GM19395 (cell line): ENCODE measurements around the gene ARMC5.
"Not testable (repeated sequence)": the region's sequence is repeated elsewhere in the genome, so short reads cannot be mapped to it uniquely, and the experiment has no call there.

ENCODE experiments used
- ATAC-seq: cut with Tn5 transposase; IDR thresholded peaks from one replicate; pipeline ENCODE4 v1.9.1; 2021; ENCODE audit warnings: mild to moderate bottlenecking, moderate library complexity; ENCODE audit not compliant: unreplicated experiment

ARMC5 gene

GRCh38 chr16:31435341-31436220 lies 23.7 kb upstream of the ARMC5 start:
- ATAC-seq = no peak

GRCh38 chr16:31436221-31437045 lies 22.9 kb upstream of the ARMC5 start:
- ATAC-seq = no peak

GRCh38 chr16:31438414-31438813 lies 20.9 kb upstream of the ARMC5 start:
- no peak for ATAC-seq

- ATAC-seq = not testable (repeated sequence)
Observed at GRCh38 chr16:31439023-31439422, 20.3 kb upstream of the ARMC5 start.

- ATAC-seq = no peak
Observed at GRCh38 chr16:31439519-31439918, 19.8 kb upstream of the ARMC5 start.

- no peak for ATAC-seq
Observed at GRCh38 chr16:31440516-31441184, 18.7 kb upstream of the ARMC5 start.

- ATAC-seq = no peak
Observed at GRCh38 chr16:31441956-31442355, 17.3 kb upstream of the ARMC5 start.

- not testable (repeated sequence) for ATAC-seq
Observed at GRCh38 chr16:31445931-31446330, 13.4 kb upstream of the ARMC5 start.

- no peak for ATAC-seq
Observed at GRCh38 chr16:31451201-31451600, 8.1 kb upstream of the ARMC5 start.

GRCh38 chr16:31451681-31452351 lies 7.5 kb upstream of the ARMC5 start:
- no peak for ATAC-seq

GRCh38 chr16:31452631-31453106 lies 6.6 kb upstream of the ARMC5 start:
- no peak for ATAC-seq

- no peak for ATAC-seq
Observed at GRCh38 chr16:31453255-31454204, 5.8 kb upstream of the ARMC5 start.

GRCh38 chr16:31455601-31456314 lies 3.5 kb upstream of the ARMC5 start:
- ATAC-seq = no peak

- ATAC-seq = no peak
Observed at GRCh38 chr16:31456988-31457360, 2.3 kb upstream of the ARMC5 start.

GRCh38 chr16:31458073-31458843 lies 1.0 kb upstream of the ARMC5 start:
- ATAC-seq = peak; percentile 13

- peak; percentile 69 for ATAC-seq
Observed at GRCh38 chr16:31459687-31460581, 633 bp downstream of the ARMC5 start.

- ATAC-seq = no peak
Observed at GRCh38 chr16:31460582-31461002, 1.3 kb downstream of the ARMC5 start.
